ENCODE measurements around the gene PCDHGA1. TPM values are rescaled to one million over a fixed set of nuclear protein-coding genes. Genes with fewer than 3 reads are reported as not detected.

PCDHGA1 gene
- total and polyA plus RNA-seq, 9 of the 15 experiments (the other 6 are each of a cell fraction or from before 2014, with no cell fraction given), result 0.05 to 0.26 (median 0.18) TPM; not detected in 2

- TF ChIP-seq REST (IDR thresholded peaks at IDR 0.05; ENCODE audit: borderline replicate concordance) (peak; percentile 19; the same call in 1 of the 2 replicates), REST (CRISPR knock-in tag; IDR thresholded peaks at IDR 0.05; ENCODE audit: low read depth) (no peak), ZSCAN29 (IDR thresholded peaks at IDR 0.05) (peak; percentile 72)
Measured at GRCh38 chr5:141402553-141403243, 72.4 kb downstream of the PCDHGA1 start, which contains the start of gene PCDHGA9 (continued).

Measured in K562 (cell line).